ENCODE results near the gene FAM200C. TPM values are rescaled to one million over a fixed set of nuclear protein-coding genes. Genes with fewer than 3 reads are reported as not detected.

FAM200C gene
- total RNA-seq, 1 donor from 2014 or later = 25.3 TPM

DNA sequence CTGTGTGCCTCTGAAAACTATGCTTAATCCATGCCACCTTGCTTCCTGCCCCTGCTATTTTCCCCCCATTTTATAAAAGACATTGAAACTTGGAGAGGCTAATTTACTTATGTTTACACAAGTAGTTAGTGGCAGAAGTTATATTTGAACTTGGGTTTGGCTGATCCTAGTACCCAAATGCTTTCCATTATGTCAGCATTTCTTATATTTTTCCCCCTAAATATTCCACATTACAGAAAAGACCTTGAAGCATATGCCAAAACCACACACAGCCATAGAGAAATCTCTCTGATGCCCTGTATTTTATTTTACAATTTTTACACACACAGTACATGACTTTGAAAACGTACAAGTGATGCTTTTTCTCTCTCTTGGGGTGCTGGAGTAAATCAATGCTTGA, 40.6 kb downstream of the FAM200C start:
- Histone ChIP-seq H3K4me3 (no peak overlapping the region), H2AFZ (replicated peaks) (no peak overlapping the region), H3K9ac (no peak overlapping the region), H3K79me2 (ENCODE audit: low read depth) (no peaks in the 10 kb centered on the region), H3K27me3 (no peaks in the 10 kb centered on the region), H3K4me1 (peaks cover 19% of the 10 kb centered on the region), H3K4me2 (no peak overlapping the region), H3F3A (ENCODE audit: low read depth) (no peaks in the 10 kb centered on the region), H4K20me1 (ENCODE audit: low read depth) (no peaks in the 10 kb centered on the region), H3K27ac (no peak overlapping the region), H3K9me3 (ENCODE audit: low read depth) (no peaks in the 10 kb centered on the region), H3K36me3 (no peaks in the 10 kb centered on the region)
- Mint-ChIP-seq H3K4me3 (no peak overlapping the region), H3K27ac (no peak overlapping the region), H3K9me3 (no peaks in the 10 kb centered on the region), H3K27me3 (ENCODE audit: insufficient read depth, low read depth) (peaks cover 3% of the 10 kb centered on the region), H3K4me1 (peaks cover 43% of the 10 kb centered on the region), H3K36me3 (no peaks in the 10 kb centered on the region)
- TF ChIP-seq EZH2 (IDR thresholded peaks at IDR 0.05) (no peak), EZH2phosphoT487 (IDR thresholded peaks at IDR 0.05) (no peak)
- TF ChIP-seq, protein P1, sequence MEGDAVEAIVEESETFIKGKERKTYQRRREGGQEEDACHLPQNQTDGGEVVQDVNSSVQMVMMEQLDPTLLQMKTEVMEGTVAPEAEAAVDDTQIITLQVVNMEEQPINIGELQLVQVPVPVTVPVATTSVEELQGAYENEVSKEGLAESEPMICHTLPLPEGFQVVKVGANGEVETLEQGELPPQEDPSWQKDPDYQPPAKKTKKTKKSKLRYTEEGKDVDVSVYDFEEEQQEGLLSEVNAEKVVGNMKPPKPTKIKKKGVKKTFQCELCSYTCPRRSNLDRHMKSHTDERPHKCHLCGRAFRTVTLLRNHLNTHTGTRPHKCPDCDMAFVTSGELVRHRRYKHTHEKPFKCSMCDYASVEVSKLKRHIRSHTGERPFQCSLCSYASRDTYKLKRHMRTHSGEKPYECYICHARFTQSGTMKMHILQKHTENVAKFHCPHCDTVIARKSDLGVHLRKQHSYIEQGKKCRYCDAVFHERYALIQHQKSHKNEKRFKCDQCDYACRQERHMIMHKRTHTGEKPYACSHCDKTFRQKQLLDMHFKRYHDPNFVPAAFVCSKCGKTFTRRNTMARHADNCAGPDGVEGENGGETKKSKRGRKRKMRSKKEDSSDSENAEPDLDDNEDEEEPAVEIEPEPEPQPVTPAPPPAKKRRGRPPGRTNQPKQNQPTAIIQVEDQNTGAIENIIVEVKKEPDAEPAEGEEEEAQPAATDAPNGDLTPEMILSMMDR (IDR thresholded peaks at IDR 0.05) = no peak
- DNase-seq (ENCODE audit: low spot score) = no peak

DNA sequence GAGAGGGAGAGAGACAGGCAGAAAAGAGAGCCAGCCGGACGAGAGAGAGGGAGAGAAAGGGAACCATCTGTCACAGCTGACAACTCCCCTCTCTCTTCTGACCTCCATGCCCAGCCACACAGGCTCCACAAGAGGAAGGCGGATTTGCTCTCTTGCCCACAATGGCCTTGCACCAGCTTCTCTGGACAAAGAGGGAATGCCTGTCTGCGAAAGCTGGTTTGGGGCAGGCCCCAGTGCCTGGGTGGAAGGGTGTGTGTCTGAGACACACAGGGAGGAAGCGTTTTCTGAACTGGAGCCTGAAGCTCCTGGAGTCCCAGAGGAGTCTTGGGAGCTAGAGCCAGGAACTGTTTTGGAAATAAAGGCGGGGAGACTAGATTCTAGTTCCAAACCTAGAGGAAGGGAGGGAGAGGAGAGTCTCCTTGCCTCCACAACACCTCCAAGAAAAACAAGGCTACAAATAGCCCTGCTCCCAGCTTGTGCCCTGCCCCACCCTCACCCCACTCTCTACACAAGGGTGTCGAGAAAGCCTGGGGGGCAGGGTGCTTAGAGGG, 41.9 kb downstream of the FAM200C start:
- H3K27me3 ChIP-seq = no peaks in the 10 kb centered on the region
- peaks cover 30% of the 10 kb centered on the region for H3K4me1 Mint-ChIP-seq
- H3K36me3 Mint-ChIP-seq = no peaks in the 10 kb centered on the region
- H3K79me2 ChIP-seq (ENCODE audit: low read depth) = no peaks in the 10 kb centered on the region
- H3K4me3 ChIP-seq = no peak overlapping the region
- no peaks in the 10 kb centered on the region for H3K9me3 ChIP-seq (ENCODE audit: low read depth)
- H3K9me3 Mint-ChIP-seq = no peaks in the 10 kb centered on the region
- H4K20me1 ChIP-seq (ENCODE audit: low read depth) = no peaks in the 10 kb centered on the region
- peaks cover 8% of the 10 kb centered on the region for H3K4me1 ChIP-seq
- H3K4me3 Mint-ChIP-seq = no peak overlapping the region
- no peak overlapping the region for H3K27ac ChIP-seq
- no peak for DNase-seq (ENCODE audit: low spot score)
- H3K4me2 ChIP-seq = no peak overlapping the region
- no peaks in the 10 kb centered on the region for H3K36me3 ChIP-seq
- peaks cover 3% of the 10 kb centered on the region for H3K27me3 Mint-ChIP-seq (ENCODE audit: insufficient read depth, low read depth)
- TF ChIP-seq EZH2phosphoT487 (IDR thresholded peaks at IDR 0.05) (no peak), EZH2 (IDR thresholded peaks at IDR 0.05) (no peak)
- TF ChIP-seq, protein P1 (IDR thresholded peaks at IDR 0.05) = no peak
- H2AFZ ChIP-seq (replicated peaks) = peak overlapping the region; percentile 89
- H3K9ac ChIP-seq = no peak overlapping the region
- H3F3A ChIP-seq (ENCODE audit: low read depth) = no peaks in the 10 kb centered on the region
- H3K27ac Mint-ChIP-seq = no peak overlapping the region

DNA sequence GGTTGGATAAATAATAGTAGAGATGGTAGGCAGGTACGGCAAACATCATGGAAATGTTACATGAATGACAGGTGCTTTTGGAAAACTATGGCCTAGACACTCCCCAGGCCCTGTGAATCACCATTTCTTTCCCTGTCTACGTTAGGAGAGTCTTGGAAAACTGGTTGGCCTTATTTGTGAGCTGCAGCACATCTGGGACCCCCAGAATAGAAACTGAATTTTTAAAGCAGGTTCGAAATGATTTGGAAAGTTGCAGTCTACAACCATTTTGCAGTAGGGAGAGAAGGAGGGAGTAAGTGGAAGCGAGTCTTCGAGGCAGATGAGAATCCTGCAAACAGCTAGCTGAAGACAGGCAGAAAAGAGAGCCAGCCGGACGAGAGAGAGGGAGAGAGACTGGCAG, 42.5 kb downstream of the FAM200C start:
- H3K9me3 Mint-ChIP-seq = no peaks in the 10 kb centered on the region
- no peak overlapping the region for H3K27ac Mint-ChIP-seq
- H4K20me1 ChIP-seq (ENCODE audit: low read depth) = no peaks in the 10 kb centered on the region
- H3K27me3 ChIP-seq = no peaks in the 10 kb centered on the region
- H3K4me3 ChIP-seq = no peak overlapping the region
- no peak for DNase-seq (ENCODE audit: low spot score)
- H3K36me3 Mint-ChIP-seq = no peaks in the 10 kb centered on the region
- H3K4me2 ChIP-seq = no peak overlapping the region
- H3K36me3 ChIP-seq = no peaks in the 10 kb centered on the region
- no peak overlapping the region for H3K27ac ChIP-seq
- peak overlapping the region; percentile 89 for H2AFZ ChIP-seq (replicated peaks)
- no peaks in the 10 kb centered on the region for H3K9me3 ChIP-seq (ENCODE audit: low read depth)
- no peak overlapping the region for H3K9ac ChIP-seq
- TF ChIP-seq, protein P1 (IDR thresholded peaks at IDR 0.05) = no peak
- no peak for TF ChIP-seq EZH2phosphoT487 (IDR thresholded peaks at IDR 0.05)
- TF ChIP-seq EZH2 (IDR thresholded peaks at IDR 0.05) = no peak
- peaks cover 27% of the 10 kb centered on the region for H3K4me1 Mint-ChIP-seq
- H3K4me3 Mint-ChIP-seq = no peak overlapping the region
- H3K79me2 ChIP-seq (ENCODE audit: low read depth) = no peaks in the 10 kb centered on the region
- peaks cover 3% of the 10 kb centered on the region for H3K27me3 Mint-ChIP-seq (ENCODE audit: insufficient read depth, low read depth)
- peaks cover 5% of the 10 kb centered on the region for H3K4me1 ChIP-seq
- no peaks in the 10 kb centered on the region for H3F3A ChIP-seq (ENCODE audit: low read depth)

All from neural progenitor cell (in vitro differentiated cells).